Measurements from ENCODE around the gene C4BPA.

DNA sequence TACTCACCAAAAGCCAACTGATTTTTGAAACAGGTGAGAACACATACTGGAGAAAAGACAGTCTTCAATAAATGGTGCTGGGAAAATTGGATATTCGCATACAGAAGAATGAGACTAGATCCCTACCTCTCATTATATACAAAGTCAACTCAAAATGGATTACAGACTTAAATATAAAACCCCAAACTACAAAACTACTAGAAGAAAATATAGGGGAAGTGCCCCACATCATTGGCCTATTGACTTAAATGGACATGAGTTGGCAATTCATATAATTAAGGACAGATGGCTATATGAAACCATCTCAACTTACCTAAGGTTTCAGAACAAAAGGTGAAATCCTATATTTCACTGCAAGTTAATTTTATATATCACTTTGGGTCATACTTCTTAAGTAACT lies 60.1 kb downstream of the C4BPA start:
- no peak for TF ChIP-seq TAF7 (tag; IDR thresholded peaks at IDR 0.05)
- no peak for TF ChIP-seq FOXM1 (IDR thresholded peaks at IDR 0.05; ENCODE audit: low read depth)
- no peak for TF ChIP-seq FOXM1 (CRISPR knock-in tag; IDR thresholded peaks at IDR 0.05; ENCODE audit: low read depth)
- TF ChIP-seq POLR2A (conservative IDR thresholded peaks at IDR 0.05), result no peak
- TF ChIP-seq, protein P1, sequence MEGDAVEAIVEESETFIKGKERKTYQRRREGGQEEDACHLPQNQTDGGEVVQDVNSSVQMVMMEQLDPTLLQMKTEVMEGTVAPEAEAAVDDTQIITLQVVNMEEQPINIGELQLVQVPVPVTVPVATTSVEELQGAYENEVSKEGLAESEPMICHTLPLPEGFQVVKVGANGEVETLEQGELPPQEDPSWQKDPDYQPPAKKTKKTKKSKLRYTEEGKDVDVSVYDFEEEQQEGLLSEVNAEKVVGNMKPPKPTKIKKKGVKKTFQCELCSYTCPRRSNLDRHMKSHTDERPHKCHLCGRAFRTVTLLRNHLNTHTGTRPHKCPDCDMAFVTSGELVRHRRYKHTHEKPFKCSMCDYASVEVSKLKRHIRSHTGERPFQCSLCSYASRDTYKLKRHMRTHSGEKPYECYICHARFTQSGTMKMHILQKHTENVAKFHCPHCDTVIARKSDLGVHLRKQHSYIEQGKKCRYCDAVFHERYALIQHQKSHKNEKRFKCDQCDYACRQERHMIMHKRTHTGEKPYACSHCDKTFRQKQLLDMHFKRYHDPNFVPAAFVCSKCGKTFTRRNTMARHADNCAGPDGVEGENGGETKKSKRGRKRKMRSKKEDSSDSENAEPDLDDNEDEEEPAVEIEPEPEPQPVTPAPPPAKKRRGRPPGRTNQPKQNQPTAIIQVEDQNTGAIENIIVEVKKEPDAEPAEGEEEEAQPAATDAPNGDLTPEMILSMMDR (IDR thresholded peaks at IDR 0.05 in 2 of 3, conservative IDR thresholded peaks at IDR 0.05 in 1 of 3; ENCODE audit: insufficient read depth in 2 of 3, low read depth in 1 of 3, low read length in 3 of 3), result no peak
- no peak for TF ChIP-seq SMAD1 (IDR thresholded peaks at IDR 0.05; ENCODE audit: low read depth, low read length, partially characterized antibody)

Measured in K562 (cell line).